Right lobe of liver (tissue), 4 donors: ENCODE measurements around the gene TTC23L.

Source experiments
- POLR2A ChIP-seq: fragments of 450-650 bp; IDR thresholded peaks from one replicate; pipeline ENCODE4 v1.6.1; 2017; ENCODE audit warnings: antibody characterized with exemption, mild to moderate bottlenecking
- TF ChIP-seq, protein P1 (sequence below), 4 donors: fragments of 200-600 bp in 3 of 4; fragments of 450-650 bp in 1 of 4; IDR thresholded peaks; one replicate each; pipeline versions ENCODE4 v1.5.1 to v1.8.0; 2016 to 2022; ENCODE audit warnings: antibody characterized with exemption in 4 of 4, mild to moderate bottlenecking in 2 of 4
- donor health status: DM: no; HTN: no; CAD: no.
- donor health status: DM: no; HTN: no; CAD: no.
- donor health status: DM: no; HTN: yes; CAD: no.

DNA sequence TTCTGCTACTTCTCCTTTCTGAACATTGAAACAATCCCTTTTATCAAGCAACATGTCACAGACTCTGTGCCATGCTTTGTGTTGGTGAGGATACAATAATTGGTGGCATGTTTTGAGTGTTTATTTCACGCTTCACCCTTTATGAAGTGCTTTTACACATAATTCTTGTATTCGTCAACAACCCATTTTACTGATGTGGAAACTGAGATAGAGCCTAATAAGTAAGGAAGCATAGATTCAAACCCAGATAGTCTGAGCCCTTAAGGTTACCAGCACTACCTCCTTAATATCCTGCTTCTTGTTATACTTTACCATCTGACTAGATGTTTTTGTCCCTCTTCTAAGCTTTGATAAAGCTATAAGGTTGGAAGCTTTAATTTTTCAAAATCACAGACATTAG, 49.3 kb upstream of the TTC23L start:
- TF ChIP-seq, protein P1, sequence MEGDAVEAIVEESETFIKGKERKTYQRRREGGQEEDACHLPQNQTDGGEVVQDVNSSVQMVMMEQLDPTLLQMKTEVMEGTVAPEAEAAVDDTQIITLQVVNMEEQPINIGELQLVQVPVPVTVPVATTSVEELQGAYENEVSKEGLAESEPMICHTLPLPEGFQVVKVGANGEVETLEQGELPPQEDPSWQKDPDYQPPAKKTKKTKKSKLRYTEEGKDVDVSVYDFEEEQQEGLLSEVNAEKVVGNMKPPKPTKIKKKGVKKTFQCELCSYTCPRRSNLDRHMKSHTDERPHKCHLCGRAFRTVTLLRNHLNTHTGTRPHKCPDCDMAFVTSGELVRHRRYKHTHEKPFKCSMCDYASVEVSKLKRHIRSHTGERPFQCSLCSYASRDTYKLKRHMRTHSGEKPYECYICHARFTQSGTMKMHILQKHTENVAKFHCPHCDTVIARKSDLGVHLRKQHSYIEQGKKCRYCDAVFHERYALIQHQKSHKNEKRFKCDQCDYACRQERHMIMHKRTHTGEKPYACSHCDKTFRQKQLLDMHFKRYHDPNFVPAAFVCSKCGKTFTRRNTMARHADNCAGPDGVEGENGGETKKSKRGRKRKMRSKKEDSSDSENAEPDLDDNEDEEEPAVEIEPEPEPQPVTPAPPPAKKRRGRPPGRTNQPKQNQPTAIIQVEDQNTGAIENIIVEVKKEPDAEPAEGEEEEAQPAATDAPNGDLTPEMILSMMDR (IDR thresholded peaks at IDR 0.05): no peak
- TF ChIP-seq POLR2A: no peak
